HG03565 (cell line): Measurements from ENCODE around the gene SEMA3A.
"Not testable (repeated sequence)": the region's sequence is repeated elsewhere in the genome, so short reads cannot be mapped to it uniquely, and the experiment has no call there.

Source experiments
- ATAC-seq: cut with Tn5 transposase; IDR thresholded peaks from one replicate; pipeline ENCODE4 v1.9.1; 2021; ENCODE audit warnings: mild to moderate bottlenecking, moderate library complexity; ENCODE audit not compliant: unreplicated experiment

Gene SEMA3A

GRCh38 chr7:84194484-84195271, at the start of gene SEMA3A:
TSS of gene SEMA3A (minus strand) at chr7:84194789. CDS start at chr7:84194586, 203 bp downstream.
- ATAC-seq, result no peak

- ATAC-seq, result not testable (repeated sequence)
These were observed 48.4 kb upstream of the SEMA3A start for GRCh38 chr7:84243037-84243436.

GRCh38 chr7:84238596-84238995, 44.0 kb upstream of the SEMA3A start:
- ATAC-seq, result no peak

- ATAC-seq, result no peak
These were observed 43.1 kb upstream of the SEMA3A start for GRCh38 chr7:84237533-84238173.

GRCh38 chr7:84236398-84236797, 41.8 kb upstream of the SEMA3A start:
- ATAC-seq, result no peak

GRCh38 chr7:84232646-84233045, 38.1 kb upstream of the SEMA3A start:
- no peak for ATAC-seq

GRCh38 chr7:84231157-84231556, 36.6 kb upstream of the SEMA3A start:
- no peak for ATAC-seq

GRCh38 chr7:84230491-84230890, 35.9 kb upstream of the SEMA3A start:
- no peak for ATAC-seq

- no peak for ATAC-seq
These were observed 33.9 kb upstream of the SEMA3A start for GRCh38 chr7:84228526-84228925.

GRCh38 chr7:84226759-84227158, 32.2 kb upstream of the SEMA3A start:
- no peak for ATAC-seq

- no peak for ATAC-seq
These were observed 29.9 kb upstream of the SEMA3A start for GRCh38 chr7:84224505-84224904.

- no peak for ATAC-seq
These were observed 24.7 kb upstream of the SEMA3A start for GRCh38 chr7:84219310-84219709.

- no peak for ATAC-seq
These were observed 24.1 kb upstream of the SEMA3A start for GRCh38 chr7:84218681-84219080.

- ATAC-seq, result no peak
These were observed 21.9 kb upstream of the SEMA3A start for GRCh38 chr7:84216472-84216871.

- ATAC-seq, result not testable (repeated sequence)
These were observed 20.2 kb upstream of the SEMA3A start for GRCh38 chr7:84214757-84215156.

GRCh38 chr7:84210301-84210700, 15.7 kb upstream of the SEMA3A start:
- no peak for ATAC-seq

- ATAC-seq, result no peak
These were observed 14.4 kb upstream of the SEMA3A start for GRCh38 chr7:84209006-84209405.

- ATAC-seq, result no peak
These were observed 13.0 kb upstream of the SEMA3A start for GRCh38 chr7:84207615-84208014.

GRCh38 chr7:84207025-84207424, 12.4 kb upstream of the SEMA3A start:
- no peak for ATAC-seq

GRCh38 chr7:84204655-84205054, 10.1 kb upstream of the SEMA3A start:
- ATAC-seq, result no peak

GRCh38 chr7:84202855-84203254, 8.3 kb upstream of the SEMA3A start:
- no peak for ATAC-seq

- no peak for ATAC-seq
These were observed 6.3 kb upstream of the SEMA3A start for GRCh38 chr7:84200859-84201258.
